SK-N-SH treated with all-trans-retinoic acid at 6 μM for 48 hours (cell line): Measurements from ENCODE around the gene SYNJ1.

Experiments
- ATAC-seq: fragments of 200-7000 bp; cut with Tn5 transposase; 3 replicates; pipeline ENCODE4 v1.9.1; 2020; ENCODE audit warnings: mild to moderate bottlenecking, moderate library complexity
- ARNTL ChIP-seq: fragments of 450-650 bp; formaldehyde crosslinking; IDR thresholded peaks from 2 replicates; pipeline ENCODE4 v1.5.0; 2020; ENCODE audit warnings: low read depth, mild to moderate bottlenecking, moderate library complexity, borderline replicate concordance
- BACH2 ChIP-seq: fragments of 250-450 bp; sonication (Bioruptor Pico); IDR thresholded peaks from 2 replicates; pipeline ENCODE4 v1.9.0; 2021; ENCODE audit warnings: mild to moderate bottlenecking, borderline replicate concordance
- CSDC2 ChIP-seq: fragments of 250-450 bp; sonication (Bioruptor Pico); IDR thresholded peaks from 2 replicates; pipeline ENCODE4 v1.5.0; 2020; ENCODE audit warnings: mild to moderate bottlenecking, moderate library complexity
- ESRRG ChIP-seq: fragments of 250-450 bp; sonication (Bioruptor Pico); IDR thresholded peaks from 2 replicates; pipeline ENCODE4 v1.6.1; 2021; ENCODE audit warnings: mild to moderate bottlenecking
- GLIS3 ChIP-seq: fragments of 250-450 bp; sonication (Bioruptor Pico); IDR thresholded peaks from 2 replicates; pipeline ENCODE4 v1.5.0; 2020; ENCODE audit warnings: mild to moderate bottlenecking, moderate library complexity
- ISL1 ChIP-seq: fragments of 250-450 bp; sonication (Bioruptor Pico); IDR thresholded peaks from 2 replicates; pipeline ENCODE4 v2.1.2; 2022; ENCODE audit warnings: mild to moderate bottlenecking, moderate library complexity
- OSR1 ChIP-seq: fragments of 250-450 bp; sonication (Bioruptor Pico); IDR thresholded peaks from 2 replicates; pipeline ENCODE4 v1.8.0; 2022; ENCODE audit warnings: moderate library complexity, mild to moderate bottlenecking, inconsistent platforms
- POU6F1 ChIP-seq: fragments of 250-450 bp; sonication (Bioruptor Pico); IDR thresholded peaks from 2 replicates; pipeline ENCODE4 v1.8.0; 2021; ENCODE audit warnings: low read depth, mild to moderate bottlenecking, moderate library complexity, borderline replicate concordance
- PPARA ChIP-seq: fragments of 250-450 bp; sonication (Bioruptor Pico); IDR thresholded peaks from 2 replicates; pipeline ENCODE4 v1.5.0; 2020; ENCODE audit warnings: mild to moderate bottlenecking, borderline replicate concordance
- RARB ChIP-seq: fragments of 250-450 bp; sonication (Bioruptor Pico); IDR thresholded peaks from 2 replicates; pipeline ENCODE4 v1.8.0; 2021; ENCODE audit warnings: mild to moderate bottlenecking, moderate library complexity
- SNAI2 ChIP-seq: fragments of 250-450 bp; sonication (Bioruptor Pico); IDR thresholded peaks from 2 replicates; pipeline ENCODE4 v1.5.0; 2020; ENCODE audit warnings: mild to moderate bottlenecking, moderate library complexity
- TCF4 ChIP-seq: fragments of 250-450 bp; sonication (Bioruptor Pico); IDR thresholded peaks from 2 replicates; pipeline ENCODE4 v1.8.0; 2021; ENCODE audit warnings: mild to moderate bottlenecking, moderate library complexity, borderline replicate concordance
- TOX ChIP-seq: fragments of 250-450 bp; sonication (Bioruptor Pico); IDR thresholded peaks from 2 replicates; pipeline ENCODE4 v1.8.0; 2021; ENCODE audit warnings: mild to moderate bottlenecking, moderate library complexity, borderline replicate concordance
- ZC3H10 ChIP-seq: fragments of 250-450 bp; sonication (Bioruptor Pico); IDR thresholded peaks from 2 replicates; pipeline ENCODE4 v1.5.1; 2021; ENCODE audit warnings: mild to moderate bottlenecking, moderate library complexity
- ZFP3 ChIP-seq: fragments of 250-450 bp; sonication (Bioruptor Pico); IDR thresholded peaks from 2 replicates; pipeline ENCODE4 v1.5.0; 2020; ENCODE audit warnings: mild to moderate bottlenecking, moderate library complexity
- ZFP30 ChIP-seq: fragments of 450-650 bp; formaldehyde crosslinking; IDR thresholded peaks from 2 replicates; pipeline ENCODE4 v1.5.0; 2022; ENCODE audit warnings: mild to moderate bottlenecking, moderate library complexity
- ZNF565 ChIP-seq: fragments of 450-650 bp; formaldehyde crosslinking; conservative IDR thresholded peaks from 2 replicates; pipeline ENCODE4 v1.5.0; 2020; ENCODE audit warnings: low read depth, mild to moderate bottlenecking, moderate library complexity
- ZNF70 ChIP-seq: fragments of 450-650 bp; formaldehyde crosslinking; IDR thresholded peaks from 2 replicates; pipeline ENCODE4 v1.5.0; 2020; ENCODE audit warnings: mild to moderate bottlenecking, moderate library complexity
- ZNF8 ChIP-seq: fragments of 450-650 bp; formaldehyde crosslinking; IDR thresholded peaks from 2 replicates; pipeline ENCODE4 v1.5.0; 2020; ENCODE audit warnings: mild to moderate bottlenecking, moderate library complexity
- TF ChIP-seq, protein P1 (sequence below): fragments of 250-450 bp; sonication (Bioruptor Pico); IDR thresholded peaks from 2 replicates; pipeline ENCODE4 v1.5.1; 2021; ENCODE audit warnings: mild to moderate bottlenecking, moderate library complexity
- TF ChIP-seq, protein P2 (sequence below): fragments of 250-450 bp; sonication (Bioruptor Pico); IDR thresholded peaks from 2 replicates; pipeline ENCODE4 v1.5.1; 2020; ENCODE audit warnings: low read depth, mild to moderate bottlenecking, moderate library complexity
- TF ChIP-seq, protein P3 (sequence below): fragments of 250-450 bp; sonication (Bioruptor Pico); IDR thresholded peaks from 2 replicates; pipeline ENCODE4 v1.8.0; 2020; ENCODE audit warnings: mild to moderate bottlenecking, moderate library complexity, borderline replicate concordance

The SYNJ1 gene

GRCh38 chr21:32587651-32588050, 140.2 kb downstream of the SYNJ1 start:
- no peak for TF ChIP-seq ZFP3 (CRISPR knock-in tag)
- TF ChIP-seq ZFP30: no peak
- TF ChIP-seq PPARA (CRISPR knock-in tag): no peak
- TF ChIP-seq TOX (CRISPR knock-in tag): no peak
- TF ChIP-seq CSDC2: no peak
- TF ChIP-seq ZNF8 (CRISPR knock-in tag): no peak
- TF ChIP-seq OSR1 (CRISPR knock-in tag): no peak
- TF ChIP-seq ARNTL: no peak
- no peak for TF ChIP-seq ZC3H10 (CRISPR knock-in tag)
- TF ChIP-seq TCF4: no peak
- no peak for ATAC-seq

GRCh38 chr21:32587120-32587519, 140.7 kb downstream of the SYNJ1 start:
- no peak for TF ChIP-seq CSDC2
- TF ChIP-seq ZC3H10 (CRISPR knock-in tag): no peak
- TF ChIP-seq, protein P1, sequence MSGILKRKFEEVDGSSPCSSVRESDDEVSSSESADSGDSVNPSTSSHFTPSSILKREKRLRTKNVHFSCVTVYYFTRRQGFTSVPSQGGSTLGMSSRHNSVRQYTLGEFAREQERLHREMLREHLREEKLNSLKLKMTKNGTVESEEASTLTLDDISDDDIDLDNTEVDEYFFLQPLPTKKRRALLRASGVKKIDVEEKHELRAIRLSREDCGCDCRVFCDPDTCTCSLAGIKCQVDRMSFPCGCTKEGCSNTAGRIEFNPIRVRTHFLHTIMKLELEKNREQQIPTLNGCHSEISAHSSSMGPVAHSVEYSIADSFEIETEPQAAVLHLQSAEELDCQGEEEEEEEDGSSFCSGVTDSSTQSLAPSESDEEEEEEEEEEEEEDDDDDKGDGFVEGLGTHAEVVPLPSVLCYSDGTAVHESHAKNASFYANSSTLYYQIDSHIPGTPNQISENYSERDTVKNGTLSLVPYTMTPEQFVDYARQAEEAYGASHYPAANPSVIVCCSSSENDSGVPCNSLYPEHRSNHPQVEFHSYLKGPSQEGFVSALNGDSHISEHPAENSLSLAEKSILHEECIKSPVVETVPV: no peak
- no peak for TF ChIP-seq ZNF8 (CRISPR knock-in tag)
- TF ChIP-seq ZNF70 (CRISPR knock-in tag): no peak
- TF ChIP-seq ARNTL: no peak
- TF ChIP-seq SNAI2 (CRISPR knock-in tag): no peak
- TF ChIP-seq PPARA (CRISPR knock-in tag): no peak
- TF ChIP-seq OSR1 (CRISPR knock-in tag): no peak
- no peak for TF ChIP-seq GLIS3
- no peak for TF ChIP-seq ISL1 (CRISPR knock-in tag)
- TF ChIP-seq ZNF565 (CRISPR knock-in tag): no peak
- TF ChIP-seq TOX (CRISPR knock-in tag): no peak
- TF ChIP-seq ESRRG (CRISPR knock-in tag): no peak
- TF ChIP-seq ZFP30: no peak
- no peak for TF ChIP-seq TCF4
- TF ChIP-seq, protein P2, sequence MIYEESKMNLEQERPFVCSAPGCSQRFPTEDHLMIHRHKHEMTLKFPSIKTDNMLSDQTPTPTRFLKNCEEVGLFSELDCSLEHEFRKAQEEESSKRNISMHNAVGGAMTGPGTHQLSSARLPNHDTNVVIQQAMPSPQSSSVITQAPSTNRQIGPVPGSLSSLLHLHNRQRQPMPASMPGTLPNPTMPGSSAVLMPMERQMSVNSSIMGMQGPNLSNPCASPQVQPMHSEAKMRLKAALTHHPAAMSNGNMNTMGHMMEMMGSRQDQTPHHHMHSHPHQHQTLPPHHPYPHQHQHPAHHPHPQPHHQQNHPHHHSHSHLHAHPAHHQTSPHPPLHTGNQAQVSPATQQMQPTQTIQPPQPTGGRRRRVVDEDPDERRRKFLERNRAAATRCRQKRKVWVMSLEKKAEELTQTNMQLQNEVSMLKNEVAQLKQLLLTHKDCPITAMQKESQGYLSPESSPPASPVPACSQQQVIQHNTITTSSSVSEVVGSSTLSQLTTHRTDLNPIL (CRISPR knock-in tag): no peak
- no peak for TF ChIP-seq BACH2
- TF ChIP-seq POU6F1 (CRISPR knock-in tag): no peak
- ATAC-seq: no peak

DNA sequence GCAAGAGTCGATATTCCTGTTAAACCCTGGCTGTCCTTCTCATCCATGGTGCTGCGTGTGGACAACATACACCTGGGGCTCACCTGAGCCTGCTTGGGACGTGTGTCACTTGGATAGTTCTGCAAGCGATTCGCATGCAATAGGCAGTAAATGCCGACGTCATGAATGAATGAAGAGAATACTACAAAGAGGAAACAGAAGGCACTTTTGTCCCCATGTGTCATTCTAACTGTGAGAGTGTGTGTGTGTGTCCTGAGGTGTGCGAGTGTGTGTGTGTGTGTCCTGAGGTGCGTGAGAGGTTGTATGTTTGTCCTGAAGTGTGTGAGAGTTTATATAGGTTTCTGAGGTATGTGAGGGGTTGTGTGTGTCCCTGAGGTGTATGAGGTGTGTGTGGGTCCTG, 141.8 kb downstream of the SYNJ1 start:
- TF ChIP-seq ESRRG (CRISPR knock-in tag) (no peak), ISL1 (CRISPR knock-in tag) (no peak), BACH2 (no peak), RARB (CRISPR knock-in tag) (no peak), ZFP30 (no peak)
- TF ChIP-seq, protein P1: no peak
- TF ChIP-seq, protein P3, sequence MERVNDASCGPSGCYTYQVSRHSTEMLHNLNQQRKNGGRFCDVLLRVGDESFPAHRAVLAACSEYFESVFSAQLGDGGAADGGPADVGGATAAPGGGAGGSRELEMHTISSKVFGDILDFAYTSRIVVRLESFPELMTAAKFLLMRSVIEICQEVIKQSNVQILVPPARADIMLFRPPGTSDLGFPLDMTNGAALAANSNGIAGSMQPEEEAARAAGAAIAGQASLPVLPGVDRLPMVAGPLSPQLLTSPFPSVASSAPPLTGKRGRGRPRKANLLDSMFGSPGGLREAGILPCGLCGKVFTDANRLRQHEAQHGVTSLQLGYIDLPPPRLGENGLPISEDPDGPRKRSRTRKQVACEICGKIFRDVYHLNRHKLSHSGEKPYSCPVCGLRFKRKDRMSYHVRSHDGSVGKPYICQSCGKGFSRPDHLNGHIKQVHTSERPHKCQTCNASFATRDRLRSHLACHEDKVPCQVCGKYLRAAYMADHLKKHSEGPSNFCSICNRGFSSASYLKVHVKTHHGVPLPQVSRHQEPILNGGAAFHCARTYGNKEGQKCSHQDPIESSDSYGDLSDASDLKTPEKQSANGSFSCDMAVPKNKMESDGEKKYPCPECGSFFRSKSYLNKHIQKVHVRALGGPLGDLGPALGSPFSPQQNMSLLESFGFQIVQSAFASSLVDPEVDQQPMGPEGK (CRISPR knock-in tag): no peak
- TF ChIP-seq, all 23 proteins: peak for 0
- no peak for ATAC-seq
